ENCODE results near the gene SHTN1. TPM values are rescaled to one million over a fixed set of nuclear protein-coding genes. Genes with fewer than 3 reads are reported as not detected.

The SHTN1 gene
- polyA plus RNA-seq, 1 donor (not counting 4 experiments of a cell fraction or from before 2014, with no cell fraction given) = 21.3 TPM

- DNase-seq (ENCODE audit: low read depth, low spot score) (no peak), FAIRE-seq (no peak)
- no peak overlapping the region for H3K4me3 ChIP-seq (ENCODE audit: control insufficient read depth in 2 of 3, extremely low read depth in 1 of 3, insufficient read depth in 2 of 3, low read depth in 1 of 3, low read length in 3 of 3)
- TF ChIP-seq CTCF (optimal IDR thresholded peaks at IDR 0.05 in 1 of 3, IDR thresholded peaks at IDR 0.05 in 1 of 3, conservative IDR thresholded peaks at IDR 0.05 in 1 of 3; ENCODE audit: extremely low read depth in 1 of 3, insufficient read depth in 2 of 3, low read length in 3 of 3) (no peak), EZH2 (IDR thresholded peaks at IDR 0.05; ENCODE audit: low read length) (no peak)
- H3K9ac ChIP-seq (ENCODE audit: control insufficient read depth, extremely low read depth, insufficient read depth, low read length) = no peak overlapping the region
- no peaks in the 10 kb centered on the region for H3K27me3 ChIP-seq (ENCODE audit: control insufficient read depth, extremely low read depth, insufficient read depth, low read length)
- H3K79me2 ChIP-seq (ENCODE audit: control insufficient read depth, insufficient read depth, low read length) = no peaks in the 10 kb centered on the region
- no peak overlapping the region for H2AFZ ChIP-seq (ENCODE audit: control insufficient read depth, low read length)
- peaks cover 4 to 7% of the 10 kb centered on the region in 2 experiments for H3K36me3 ChIP-seq (ENCODE audit: control insufficient read depth in 2 of 2, extremely low read depth in 1 of 2, insufficient read depth in 2 of 2, low read length in 2 of 2)
- no peak overlapping the region for H3K27ac ChIP-seq (ENCODE audit: control insufficient read depth, insufficient read depth, low read length)
- H3K4me1 ChIP-seq (ENCODE audit: control insufficient read depth, extremely low read depth, insufficient read depth, low read length) = no peaks in the 10 kb centered on the region
- H3K4me2 ChIP-seq (ENCODE audit: control insufficient read depth, extremely low read depth, insufficient read depth, low read depth, low read length) = no peak overlapping the region
- H4K20me1 ChIP-seq (ENCODE audit: control insufficient read depth, extremely low read depth, insufficient read depth, low read length) = no peaks in the 10 kb centered on the region
- no peaks in the 10 kb centered on the region for H3K9me3 ChIP-seq (ENCODE audit: control insufficient read depth, low read depth, low read length)
- no peaks in the 10 kb centered on the region for H3K9me1 ChIP-seq (ENCODE audit: control insufficient read depth, extremely low read depth, insufficient read depth, low read length)
- dilution Hi-C loops (cut with MboI; ENCODE audit: extremely low pct_ligation_motif_present, low sequenced_read_pairs) = no loop called here
Measured at GRCh38 chr10:116919706-116920105, 85.3 kb downstream of the SHTN1 start.

- H3K27me3 ChIP-seq (ENCODE audit: control insufficient read depth, extremely low read depth, insufficient read depth, low read length) = no peaks in the 10 kb centered on the region
- H3K9me1 ChIP-seq (ENCODE audit: control insufficient read depth, extremely low read depth, insufficient read depth, low read length) = no peaks in the 10 kb centered on the region
- no peaks in the 10 kb centered on the region for H3K79me2 ChIP-seq (ENCODE audit: control insufficient read depth, insufficient read depth, low read length)
- no peak overlapping the region for H3K4me2 ChIP-seq (ENCODE audit: control insufficient read depth, extremely low read depth, insufficient read depth, low read depth, low read length)
- no peaks in the 10 kb centered on the region for H3K9me3 ChIP-seq (ENCODE audit: control insufficient read depth, low read depth, low read length)
- H3K4me1 ChIP-seq (ENCODE audit: control insufficient read depth, extremely low read depth, insufficient read depth, low read length) = no peaks in the 10 kb centered on the region
- no peak overlapping the region for H3K27ac ChIP-seq (ENCODE audit: control insufficient read depth, insufficient read depth, low read length)
- no peak overlapping the region for H3K9ac ChIP-seq (ENCODE audit: control insufficient read depth, extremely low read depth, insufficient read depth, low read length)
- TF ChIP-seq CTCF (optimal IDR thresholded peaks at IDR 0.05 in 1 of 3, IDR thresholded peaks at IDR 0.05 in 1 of 3, conservative IDR thresholded peaks at IDR 0.05 in 1 of 3; ENCODE audit: extremely low read depth in 1 of 3, insufficient read depth in 2 of 3, low read length in 3 of 3) (no peak), EZH2 (IDR thresholded peaks at IDR 0.05; ENCODE audit: low read length) (no peak)
- FAIRE-seq (no peak), DNase-seq (ENCODE audit: low read depth, low spot score) (no peak)
- no peak overlapping the region for H3K4me3 ChIP-seq (ENCODE audit: control insufficient read depth in 2 of 3, extremely low read depth in 1 of 3, insufficient read depth in 2 of 3, low read depth in 1 of 3, low read length in 3 of 3)
- no peaks in the 10 kb centered on the region for H4K20me1 ChIP-seq (ENCODE audit: control insufficient read depth, extremely low read depth, insufficient read depth, low read length)
- dilution Hi-C loops (cut with MboI; ENCODE audit: extremely low pct_ligation_motif_present, low sequenced_read_pairs) = no loop called here
- H2AFZ ChIP-seq (ENCODE audit: control insufficient read depth, low read length) = no peak overlapping the region
- H3K36me3 ChIP-seq (ENCODE audit: control insufficient read depth in 2 of 2, extremely low read depth in 1 of 2, insufficient read depth in 2 of 2, low read length in 2 of 2) = peaks cover 4 to 7% of the 10 kb centered on the region in 2 experiments
Measured at GRCh38 chr10:116919164-116919563, 85.8 kb downstream of the SHTN1 start.

Data from keratinocyte (primary cell).